HK-2 (cell line): ENCODE data around the gene BMP8B.
"Not testable (repeated sequence)": the region's sequence is repeated elsewhere in the genome, so short reads cannot be mapped to it uniquely, and the experiment has no call there.

Experiments used
- DNase-seq: peaks from one replicate; pipeline ENCODE4 v3.0.0-alpha.2; 2018; ENCODE audit not compliant: unreplicated experiment

The BMP8B gene, protein sequence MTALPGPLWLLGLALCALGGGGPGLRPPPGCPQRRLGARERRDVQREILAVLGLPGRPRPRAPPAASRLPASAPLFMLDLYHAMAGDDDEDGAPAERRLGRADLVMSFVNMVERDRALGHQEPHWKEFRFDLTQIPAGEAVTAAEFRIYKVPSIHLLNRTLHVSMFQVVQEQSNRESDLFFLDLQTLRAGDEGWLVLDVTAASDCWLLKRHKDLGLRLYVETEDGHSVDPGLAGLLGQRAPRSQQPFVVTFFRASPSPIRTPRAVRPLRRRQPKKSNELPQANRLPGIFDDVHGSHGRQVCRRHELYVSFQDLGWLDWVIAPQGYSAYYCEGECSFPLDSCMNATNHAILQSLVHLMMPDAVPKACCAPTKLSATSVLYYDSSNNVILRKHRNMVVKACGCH

DNA sequence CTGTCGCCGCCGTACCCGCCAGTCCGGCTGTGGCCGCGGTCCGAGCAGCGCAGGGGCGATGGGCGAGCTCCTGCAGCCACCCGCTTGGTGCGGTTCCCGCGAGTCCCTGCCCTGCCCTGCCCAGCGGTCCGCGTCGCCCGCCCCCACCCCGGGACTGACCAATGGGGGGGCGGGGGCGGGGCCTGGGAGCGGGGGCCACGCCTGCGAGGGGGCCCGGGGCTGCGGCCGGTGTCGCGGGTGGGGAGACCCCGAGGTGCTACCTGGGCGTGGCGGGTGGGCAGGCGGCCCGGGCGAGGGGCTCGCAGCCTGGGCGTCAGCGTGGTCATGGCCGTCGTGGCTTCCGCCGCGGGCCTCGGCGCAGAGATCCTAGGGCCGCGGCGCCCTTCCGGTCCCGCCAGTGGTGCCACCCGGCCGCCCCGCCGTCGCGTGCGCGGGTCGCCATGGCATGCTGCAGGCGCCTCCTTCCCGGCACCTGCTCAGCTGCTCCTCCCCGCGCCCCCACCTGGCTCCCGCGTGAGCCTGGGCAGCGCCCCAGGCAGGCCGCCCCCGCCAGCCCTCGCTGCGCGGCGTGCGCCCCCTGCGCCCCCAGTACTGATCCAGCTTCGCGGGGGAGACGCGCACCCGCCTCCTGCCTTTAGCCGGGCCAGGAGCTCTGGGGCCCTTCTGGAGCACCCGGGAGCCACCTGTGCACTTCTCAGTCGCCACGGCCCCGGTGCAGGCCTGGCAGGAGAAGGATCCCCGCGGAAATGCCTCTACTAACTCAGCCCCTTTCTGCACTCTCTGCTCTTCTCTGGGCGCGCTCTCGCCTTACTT, at the start of gene BMP8B:
BMP8B (minus strand) TSS at position 108 of the 813 bp plus-strand sequence. CDS start 380 bp downstream, outside the sequence.
- peak; percentile 84 for DNase-seq

GRCh38 chr1:39836595-39837110, 48.0 kb upstream of the BMP8B start:
- DNase-seq: no peak

- no peak for DNase-seq
Measured at GRCh38 chr1:39835935-39836594, 47.4 kb upstream of the BMP8B start.

- DNase-seq: no peak
Measured at GRCh38 chr1:39835110-39835509, 46.4 kb upstream of the BMP8B start.

GRCh38 chr1:39833621-39834385, 45.1 kb upstream of the BMP8B start:
- no peak for DNase-seq

GRCh38 chr1:39833121-39833520, 44.5 kb upstream of the BMP8B start:
- DNase-seq: no peak

- DNase-seq: no peak
Measured at GRCh38 chr1:39832294-39832693, 43.6 kb upstream of the BMP8B start.

GRCh38 chr1:39829791-39830533, 41.3 kb upstream of the BMP8B start:
- no peak for DNase-seq

- no peak for DNase-seq
Measured at GRCh38 chr1:39828734-39829133, 40.1 kb upstream of the BMP8B start.

DNA sequence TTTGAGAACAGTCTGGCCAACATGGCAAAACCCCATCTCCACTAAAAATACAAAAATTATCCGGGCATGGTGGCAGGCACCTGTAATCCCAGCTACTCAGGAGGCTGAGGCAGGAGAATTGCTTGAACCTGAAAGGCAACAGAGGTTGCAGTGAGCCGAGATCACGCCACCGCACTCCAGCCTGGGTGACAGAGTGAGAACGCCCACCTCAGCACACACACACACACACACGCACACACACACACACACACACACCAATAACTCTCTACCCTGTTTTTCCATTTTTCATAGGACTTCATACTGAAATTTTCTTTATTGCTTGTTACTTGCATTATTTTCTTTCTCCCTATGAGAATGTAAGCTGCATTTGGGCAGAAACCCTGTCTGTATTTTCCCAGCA, 39.6 kb upstream of the BMP8B start:
- DNase-seq: not testable (repeated sequence)

DNA sequence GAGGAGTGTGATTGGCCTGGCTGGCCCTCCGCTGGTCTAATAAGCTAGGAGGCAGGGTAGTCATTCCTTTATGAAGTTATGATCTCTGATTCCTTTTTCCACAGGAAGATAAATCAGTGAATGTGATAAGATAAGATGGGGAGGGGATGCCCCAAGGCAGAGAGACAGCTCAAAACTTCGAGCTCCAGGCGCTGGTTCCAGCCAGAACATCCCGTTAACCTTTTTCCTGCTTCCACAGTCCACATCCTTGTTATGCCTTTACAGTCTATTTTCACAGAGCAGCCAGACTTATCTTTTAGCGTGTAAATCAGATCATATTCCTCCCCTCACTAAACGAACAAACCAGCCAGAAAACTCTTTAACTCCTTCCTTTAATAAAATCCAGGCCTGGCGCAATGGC, 38.5 kb upstream of the BMP8B start:
- DNase-seq: no peak

DNA sequence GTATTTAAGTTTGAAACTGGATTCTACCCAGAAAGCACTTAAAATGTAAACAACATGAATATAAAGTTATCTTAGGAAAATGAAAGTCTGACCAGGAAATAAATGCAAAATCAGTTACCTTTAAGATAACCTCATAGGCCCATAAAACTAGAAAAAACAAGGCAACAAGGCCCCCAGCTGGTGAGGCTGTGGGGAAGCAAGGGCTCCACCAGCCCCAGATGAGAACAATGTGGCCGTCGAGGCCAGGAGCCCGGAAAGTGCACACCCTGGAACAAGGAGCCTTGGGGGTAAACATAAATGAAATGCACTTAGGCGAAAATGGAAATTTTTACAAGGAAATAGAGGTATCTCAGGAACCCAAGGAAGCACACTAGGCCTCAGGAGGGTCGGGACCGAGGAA, 37.9 kb upstream of the BMP8B start:
- no peak for DNase-seq

DNA sequence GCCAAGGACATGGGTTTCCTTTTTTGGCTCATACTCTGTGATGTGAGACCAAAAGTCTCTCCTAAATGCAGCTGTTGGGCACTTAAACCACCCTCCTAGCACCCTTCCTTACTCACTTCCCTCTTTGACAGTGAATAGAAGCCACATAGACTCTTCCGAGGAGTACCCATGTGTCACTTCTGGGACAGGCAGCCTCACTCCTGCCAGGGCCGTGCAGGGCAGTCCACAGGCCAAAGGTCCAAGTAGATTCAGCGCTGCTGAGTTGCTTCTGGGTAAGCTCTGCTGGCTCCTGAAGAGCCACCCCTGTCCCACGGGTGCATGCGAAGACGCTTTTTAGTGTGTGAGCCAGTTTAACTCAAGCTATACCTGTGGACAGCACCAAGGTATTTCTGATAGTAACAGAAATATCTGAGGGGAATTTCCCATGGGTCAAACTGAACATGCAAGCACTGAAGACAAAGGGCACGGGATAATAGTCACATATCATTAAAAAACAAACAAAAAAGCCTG, 36.8 kb upstream of the BMP8B start:
- no peak for DNase-seq

- not testable (repeated sequence) for DNase-seq
Measured at GRCh38 chr1:39823450-39823849, 34.8 kb upstream of the BMP8B start.

DNA sequence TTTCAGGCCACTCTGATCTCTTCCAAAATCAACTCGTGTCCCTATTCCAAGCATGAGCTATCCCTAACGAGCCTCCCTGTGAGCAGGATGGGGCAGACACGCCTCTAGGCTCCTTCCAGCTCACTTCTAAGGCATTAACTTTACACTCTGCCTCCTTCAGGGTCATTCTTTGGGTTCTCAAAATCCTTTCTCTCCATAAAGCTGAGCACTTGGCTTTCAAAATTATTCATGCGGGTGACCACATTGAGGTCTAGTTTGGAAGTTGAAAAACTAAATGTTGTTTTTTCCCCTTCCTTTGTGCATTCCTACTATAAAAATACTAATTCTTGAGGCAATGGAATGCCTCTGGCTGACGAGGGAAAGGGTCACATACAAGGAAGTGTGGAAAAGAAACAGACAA, 33.5 kb upstream of the BMP8B start:
- DNase-seq: no peak

DNA sequence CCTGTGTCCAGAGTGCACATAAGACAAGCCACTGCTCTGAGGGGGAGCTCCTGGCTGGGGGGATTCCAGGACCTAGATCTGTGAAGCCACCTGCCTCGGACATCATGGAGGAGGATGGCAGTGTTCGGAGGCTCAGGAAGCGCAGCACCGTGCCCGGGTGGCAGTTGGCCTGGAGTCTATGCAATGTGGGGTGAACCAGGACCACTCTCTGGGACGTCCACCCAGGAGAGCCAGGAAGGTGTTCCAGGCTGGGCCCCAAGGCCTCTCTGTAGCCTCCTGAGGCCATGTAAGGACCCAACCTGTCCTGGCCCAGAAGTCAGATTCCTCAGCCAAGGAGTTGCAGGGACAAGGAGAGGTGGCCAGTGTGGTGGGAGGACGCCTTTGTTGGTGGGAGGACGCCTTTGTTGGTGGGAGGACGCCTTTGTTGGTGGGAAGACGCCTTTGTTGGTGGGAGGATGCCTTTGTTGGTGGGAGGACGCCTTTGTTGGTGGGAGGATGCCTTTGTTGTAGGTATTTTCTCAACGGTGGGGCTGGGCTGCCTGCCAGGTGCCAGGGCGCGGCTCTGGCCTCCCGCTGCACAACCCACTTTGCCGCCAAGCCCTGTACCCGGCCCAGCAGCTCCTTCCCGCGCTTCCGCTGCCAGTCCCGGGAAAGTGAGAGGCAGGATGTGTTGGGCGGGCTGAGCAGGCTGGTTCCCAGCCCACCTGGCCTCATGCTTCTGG, 30.6 kb upstream of the BMP8B start:
- DNase-seq: no peak

- DNase-seq: no peak
Measured at GRCh38 chr1:39818482-39818881, 29.8 kb upstream of the BMP8B start.

- peak; percentile 87 for DNase-seq
Measured at GRCh38 chr1:39817091-39817932, 28.6 kb upstream of the BMP8B start.
